ENCODE measurements around the gene KRT32.

- TF ChIP-seq CREB1 (IDR thresholded peaks at IDR 0.05; ENCODE audit: low read depth) (no peak), REST (IDR thresholded peaks at IDR 0.05; ENCODE audit: low read depth) (no peak), YY1 (IDR thresholded peaks at IDR 0.05; ENCODE audit: low read depth) (no peak), RAD21 (IDR thresholded peaks at IDR 0.05; ENCODE audit: low read depth) (no peak), EGR1 (IDR thresholded peaks at IDR 0.05) (no peak), TAF1 (IDR thresholded peaks at IDR 0.05; ENCODE audit: low read depth) (no peak), CEBPB (IDR thresholded peaks at IDR 0.05) (no peak), NFIC (IDR thresholded peaks at IDR 0.05) (peak; percentile 65), FOXM1 (IDR thresholded peaks at IDR 0.05; ENCODE audit: borderline replicate concordance, low read depth) (no peak), EP300 (IDR thresholded peaks at IDR 0.05; ENCODE audit: borderline replicate concordance) (no peak), MAX (IDR thresholded peaks at IDR 0.05) (no peak)
Measured at GRCh38 chr17:41516830-41517283, 49.7 kb upstream of the KRT32 start.

Measured in Ishikawa (cell line).